K562 (cell line): ENCODE data around the gene MRPL22. TPM values are rescaled to one million over a fixed set of nuclear protein-coding genes. Genes with fewer than 3 reads are reported as not detected.

ENCODE experiments used
- ATAC-seq: fragments of 200-7000 bp; cut with Tn5 transposase; 3 replicates; pipeline ENCODE4 v1.9.1; 2020; ENCODE audit warnings: moderate library complexity
- BruUV-seq: library from RNA; stranded (reverse); fragments of 400-500 nt; replicated peaks from 2 replicates; lab custom pipeline; 2021; lab: Mats Ljungman, UMichigan
- CTCF ChIA-PET: fragments of 300-600 bp; formaldehyde crosslinking; extraction: SDS; loops from one replicate; lab custom pipeline; 2021; ENCODE audit warnings: low intra/inter-chr PET ratio; lab: Yijun Ruan, JAX
- POLR2A ChIA-PET: fragments of 300-600, 350-650 bp; sonication (Branson Sonifier 250); formaldehyde crosslinking; extraction: SDS; loops from one replicate; lab custom pipeline; 2021; ENCODE audit warnings: antibody characterized with exemption, inconsistent platforms; lab: Yijun Ruan, JAX
- DNase-seq, 4 experiments: peaks; one replicate each; pipeline versions ENCODE4 v3.0.0 to v3.0.0-alpha.2; 2011 to 2018; ENCODE audit warnings: low spot score in 3 of 4, mixed read lengths in 3 of 4; ENCODE audit errors: extremely low read depth in 1 of 4
- FAIRE-seq: peaks from 2 replicates; lab custom pipeline; 2011; peaks lifted over from hg19 to GRCh38; lab: Jason Lieb, UNC
- H2AFZ ChIP-seq: 2 replicates; pipeline ENCODE4 v1.6.0; 2011; ENCODE audit warnings: low read depth, low read length, control low read depth, inconsistent platforms
- H3K27ac ChIP-seq: fragments of 200-600 bp; 3 replicates; pipeline ENCODE4 v1.8.0; 2011; ENCODE audit warnings: low read depth, mild to moderate bottlenecking, control low read depth, inconsistent platforms, low read length, moderate library complexity, mixed read lengths; ENCODE audit errors: extremely low read depth
- H3K27me3 ChIP-seq, 2 experiments: fragments of 300-600 bp in 1 of 2; 2 replicates in 1 of 2; 3 replicates in 1 of 2; pipeline versions ENCODE4 v1.6.0 to v1.8.0; 2011; ENCODE audit warnings: inconsistent platforms in 2 of 2, low read length in 2 of 2, mild to moderate bottlenecking in 1 of 2, mixed read lengths in 1 of 2, moderate library complexity in 1 of 2; ENCODE audit not compliant: control insufficient read depth in 2 of 2, insufficient read depth in 2 of 2
- H3K36me3 ChIP-seq: fragments of 300-600 bp; 3 replicates; pipeline ENCODE4 v1.8.0; 2011; ENCODE audit warnings: mild to moderate bottlenecking, low read length, inconsistent platforms; ENCODE audit not compliant: control insufficient read depth, insufficient read depth
- H3K4me1 ChIP-seq, 2 experiments: fragments of 200-600 bp in 1 of 2; replicated peaks in 1 of 2; 2 replicates in 1 of 2; 3 replicates in 1 of 2; pipeline versions ENCODE4 v1.5.1 to v1.8.0; 2011; ENCODE audit warnings: inconsistent platforms in 2 of 2, low read length in 2 of 2, mild to moderate bottlenecking in 1 of 2, mixed read lengths in 1 of 2, moderate library complexity in 1 of 2; ENCODE audit not compliant: control insufficient read depth in 2 of 2, insufficient read depth in 2 of 2
- H3K4me2 ChIP-seq: 2 replicates; pipeline ENCODE4 v1.6.1; 2011; ENCODE audit warnings: low read length, control low read depth, inconsistent platforms, mixed read lengths; ENCODE audit not compliant: insufficient read depth
- H3K4me3 ChIP-seq: fragments of 200-600 bp; sonication (generic), shearing (Covaris generic); 2 replicates; pipeline ENCODE4 v1.5.1; 2016; ENCODE audit warnings: control low read depth, inconsistent platforms
- H3K79me2 ChIP-seq: fragments of 200-600 bp; 3 replicates; pipeline ENCODE4 v1.8.0; 2011; ENCODE audit warnings: low read length, inconsistent platforms; ENCODE audit not compliant: control insufficient read depth, insufficient read depth
- H3K9ac ChIP-seq, 2 experiments: 2 replicates each; pipeline versions ENCODE4 v1.6.0 to v1.6.1; 2011; ENCODE audit warnings: low read depth in 2 of 2, low read length in 2 of 2, control low read depth in 1 of 2, inconsistent platforms in 1 of 2, mild to moderate bottlenecking in 1 of 2, mixed read lengths in 1 of 2; ENCODE audit not compliant: insufficient read depth in 1 of 2
- H3K9me1 ChIP-seq: one replicate; pipeline ENCODE4 v1.6.0; 2011; ENCODE audit warnings: inconsistent platforms, mild to moderate bottlenecking, low read length, moderate library complexity; ENCODE audit not compliant: control insufficient read depth, insufficient read depth
- H3K9me3 ChIP-seq: replicated peaks from 2 replicates; pipeline ENCODE4 v1.5.1; 2011; ENCODE audit warnings: low read depth, low read length, inconsistent platforms; ENCODE audit not compliant: control insufficient read depth, insufficient read depth
- H4K20me1 ChIP-seq: replicated peaks from 2 replicates; pipeline ENCODE4 v1.6.1; 2011; ENCODE audit warnings: low read length, inconsistent platforms, mixed read lengths; ENCODE audit not compliant: control insufficient read depth, insufficient read depth
- ARID2 ChIP-seq: fragments of 450-650 bp; IDR thresholded peaks from 2 replicates; pipeline ENCODE4 v1.6.1; 2017; ENCODE audit warnings: antibody characterized with exemption, mild to moderate bottlenecking
- GTF2F1 ChIP-seq: IDR thresholded peaks from 2 replicates; pipeline ENCODE4 v1.6.1; 2011; ENCODE audit warnings: low read depth, low read length, improper control_type of control experiment
- KDM4B ChIP-seq, 2 experiments: fragments of 450-650 bp in 1 of 2; sonication (generic) in 1 of 2; IDR thresholded peaks; 2 replicates each; pipeline ENCODE4 v1.6.1; 2016 to 2017; ENCODE audit warnings: borderline replicate concordance in 2 of 2, antibody characterized with exemption in 1 of 2, low read depth in 1 of 2, mild to moderate bottlenecking in 1 of 2
- KLF13 ChIP-seq: fragments of 450-650 bp; IDR thresholded peaks from 2 replicates; pipeline ENCODE4 v1.6.1; 2016; ENCODE audit warnings: missing genetic modification characterization, low read depth, mild to moderate bottlenecking, missing compliant biosample characterization, moderate library complexity, borderline replicate concordance
- NFIC ChIP-seq: fragments of 450-650 bp; IDR thresholded peaks from 2 replicates; pipeline ENCODE4 v1.6.1; 2017; ENCODE audit warnings: mild to moderate bottlenecking, inconsistent platforms
- NR1H2 ChIP-seq: sonication (generic); formaldehyde crosslinking; IDR thresholded peaks from 2 replicates; pipeline ENCODE4 v1.4.0; 2020; ENCODE audit warnings: mild to moderate bottlenecking, missing genetic modification reagents
- POLR2A ChIP-seq: fragments of 450-650 bp; conservative IDR thresholded peaks from 2 replicates; pipeline ENCODE4 v1.6.1; 2016
- POLR3G ChIP-seq: IDR thresholded peaks from 2 replicates; pipeline ENCODE4 v1.6.1; 2011; ENCODE audit not compliant: insufficient read length, insufficient replicate concordance; ENCODE audit errors: extremely low read depth
- SOX6 ChIP-seq: fragments of 450-650 bp; IDR thresholded peaks from 2 replicates; pipeline ENCODE4 v1.6.1; 2014; ENCODE audit warnings: mild to moderate bottlenecking
- USF2 ChIP-seq: sonication (generic); formaldehyde crosslinking; IDR thresholded peaks from 2 replicates; pipeline ENCODE4 v1.5.0; 2020; ENCODE audit warnings: missing genetic modification reagents
- ZNF280B ChIP-seq: fragments of 250-450 bp; sonication (Bioruptor Pico); IDR thresholded peaks from 2 replicates; pipeline ENCODE4 v1.5.1; 2021; ENCODE audit warnings: mild to moderate bottlenecking
- ZNF398 ChIP-seq: fragments of 250-450 bp; sonication (Bioruptor Pico); IDR thresholded peaks from 2 replicates; pipeline ENCODE4 v1.8.0; 2021; ENCODE audit warnings: moderate library complexity, mild to moderate bottlenecking, inconsistent platforms
- WGBS: fragments of 100-300 bp; shearing (Covaris generic); methylation state at CpG from one replicate; pipeline ENCODE4 v1.1.6; 2016; ENCODE audit warnings: low coverage, mixed read lengths; ENCODE audit not compliant: insufficient coverage; ENCODE audit errors: missing lambda C conversion rate; 5-methylcytosine and 5-hydroxymethylcytosine counted together
- in situ Hi-C: fragments of 300-500 bp; cut with MboI; formaldehyde crosslinking; loops from 4 replicates; pipeline ENCODE4 v1.15.0; 2018; ENCODE audit warnings: inconsistent platforms, mixed read lengths
- intact Hi-C: fragments of 100-400 bp; cut with micrococcal nuclease; formaldehyde crosslinking; loops from 2 replicates; pipeline ENCODE4 v1.14.2; 2022
- polyA plus RNA-seq, 8 experiments: library from polyadenylated mRNA; depleted of rRNA in 4 of 8; stranded (reverse) in 5 of 8; unstranded in 3 of 8; fragments of >200 nt; fragmentation: Nextera tagmentation in 2 of 8; fragmentation: Illumina TruSeq in 1 of 8; extraction: Ambion mirVana in 2 of 8; extraction: Trizol in 1 of 8; gene quantifications; 2 replicates each; pipeline versions ENCODE4 v1.2.1 to v1.2.3, GENCODE V29; 2011 to 2014; ENCODE audit warnings: inconsistent platforms in 1 of 8, missing spikeins in 1 of 8
- total RNA-seq, 7 experiments: library from RNA; depleted of rRNA in 6 of 7; stranded (reverse); fragments of >200 nt in 6 of 7; fragmentation: Illumina TruSeq in 2 of 7; extraction: Trizol in 2 of 7; gene quantifications; 2 replicates each; pipeline versions ENCODE4 v1.2.1 to v1.2.3, GENCODE V29; 2011 to 2021; ENCODE audit warnings: low replicate concordance in 1 of 7

The MRPL22 gene
- total and polyA plus RNA-seq, 9 of the 15 experiments (the other 6 are each of a cell fraction or from before 2014, with no cell fraction given) = 41.1 to 424 (median 102) TPM

- no peaks in the 10 kb centered on the region for H3K9me3 ChIP-seq
- FAIRE-seq (no peak), DNase-seq (no peak), ATAC-seq (no peak)
- no peaks in the 10 kb centered on the region for H3K4me1 ChIP-seq
- H3K27ac ChIP-seq = no peak overlapping the region
- no peak overlapping the region for H3K4me2 ChIP-seq
- H3K9ac ChIP-seq = no peak overlapping the region
- POLR2A ChIA-PET = interaction anchor here (1.2 to 1.4 kb wide), 5 partner anchors 11 to 21 kb away, joined by 3 to 4 read pairs (median 4); partner anchors contain the start of gene GEMIN5
- H2AFZ ChIP-seq = no peak overlapping the region
- H3K79me2 ChIP-seq = no peaks in the 10 kb centered on the region
- TF ChIP-seq NFIC (peak; percentile 27; the same call in 1 of the 2 replicates), POLR2A (no peak), SOX6 (no peak), KLF13 (tag) (no peak)
- H3K36me3 ChIP-seq = peaks cover 96% of the 10 kb centered on the region
- intact Hi-C loops = no loop called here
- H3K9me1 ChIP-seq = no peaks in the 10 kb centered on the region
- in situ Hi-C loops = no loop called here
- no peaks in the 10 kb centered on the region for H3K27me3 ChIP-seq
- H3K4me3 ChIP-seq = no peak overlapping the region
- no TSS peak for BruUV-seq
- WGBS = 87% methylated on average over 3 of the region's 3 CpGs
- CTCF ChIA-PET = no interaction called here
- H4K20me1 ChIP-seq = no peaks in the 10 kb centered on the region
Measured at GRCh38 chr5:154916874-154917273, 24.0 kb upstream of the MRPL22 start.

GRCh38 chr5:154917757-154918156 is 23.1 kb upstream of the MRPL22 start:
- no peaks in the 10 kb centered on the region for H4K20me1 ChIP-seq
- DNase-seq (no peak), FAIRE-seq (no peak), ATAC-seq (no peak)
- peaks cover 90% of the 10 kb centered on the region for H3K36me3 ChIP-seq
- no peak overlapping the region for H3K4me3 ChIP-seq
- H3K4me1 ChIP-seq = no peaks in the 10 kb centered on the region
- ChIA-PET POLR2A (interaction anchor here (0.6 to 1.4 kb wide), 6 partner anchors 10 to 46 kb away, joined by 3 to 4 read pairs (median 3); partner anchors contain the start of gene GEMIN5), CTCF (no interaction called here)
- H3K9ac ChIP-seq = no peak overlapping the region
- in situ Hi-C loops (no loop called here), intact Hi-C loops (no loop called here)
- H3K9me1 ChIP-seq = no peaks in the 10 kb centered on the region
- H3K27ac ChIP-seq = no peak overlapping the region
- no peak overlapping the region for H3K4me2 ChIP-seq
- BruUV-seq = no TSS peak
- 58% methylated on average over 4 of the region's 4 CpGs for WGBS
- H3K27me3 ChIP-seq = no peaks in the 10 kb centered on the region
- H3K79me2 ChIP-seq = no peaks in the 10 kb centered on the region
- H2AFZ ChIP-seq = no peak overlapping the region
- no peaks in the 10 kb centered on the region for H3K9me3 ChIP-seq
- no peak for TF ChIP-seq NR1H2 (CRISPR knock-in tag)
- no peak for TF ChIP-seq ARID2
- no peak for TF ChIP-seq POLR3G
- no peak for TF ChIP-seq ZNF280B (CRISPR knock-in tag)
- no peak for TF ChIP-seq USF2
- no peak for TF ChIP-seq GTF2F1
- no peak for TF ChIP-seq KDM4B (IDR thresholded peaks at IDR 0.05; ENCODE audit: borderline replicate concordance in 2 of 2, low read depth in 1 of 2)
- TF ChIP-seq ZNF398 (CRISPR knock-in tag) = no peak
